HUES6 (cell line): ENCODE data around the gene SMOC1.

ENCODE experiments used
- H3K27ac ChIP-seq: 2 replicates; pipeline ENCODE4 v1.7.0; 2013; ENCODE audit warnings: low read depth, mild to moderate bottlenecking, low read length, inconsistent platforms
- H3K27me3 ChIP-seq: 2 replicates; pipeline ENCODE4 v1.6.1; 2013; ENCODE audit warnings: low read length; ENCODE audit not compliant: control insufficient read depth, insufficient read depth
- H3K36me3 ChIP-seq: 2 replicates; pipeline ENCODE4 v1.6.1; 2013; ENCODE audit warnings: low read length; ENCODE audit not compliant: control insufficient read depth, insufficient read depth
- H3K4me1 ChIP-seq: 2 replicates; pipeline ENCODE4 v1.6.1; 2013; ENCODE audit warnings: low read length; ENCODE audit not compliant: control insufficient read depth, insufficient read depth
- H3K4me3 ChIP-seq: 2 replicates; pipeline ENCODE4 v1.5.1; 2013; ENCODE audit warnings: low read depth, low read length
- H3K9ac ChIP-seq: one replicate; pipeline ENCODE4 v1.6.1; 2013; ENCODE audit warnings: mild to moderate bottlenecking, low read length
- H3K9me3 ChIP-seq: 2 replicates; pipeline ENCODE4 v1.6.1; 2013; ENCODE audit warnings: low read depth, low read length; ENCODE audit not compliant: control insufficient read depth, insufficient read depth

The SMOC1 gene

DNA sequence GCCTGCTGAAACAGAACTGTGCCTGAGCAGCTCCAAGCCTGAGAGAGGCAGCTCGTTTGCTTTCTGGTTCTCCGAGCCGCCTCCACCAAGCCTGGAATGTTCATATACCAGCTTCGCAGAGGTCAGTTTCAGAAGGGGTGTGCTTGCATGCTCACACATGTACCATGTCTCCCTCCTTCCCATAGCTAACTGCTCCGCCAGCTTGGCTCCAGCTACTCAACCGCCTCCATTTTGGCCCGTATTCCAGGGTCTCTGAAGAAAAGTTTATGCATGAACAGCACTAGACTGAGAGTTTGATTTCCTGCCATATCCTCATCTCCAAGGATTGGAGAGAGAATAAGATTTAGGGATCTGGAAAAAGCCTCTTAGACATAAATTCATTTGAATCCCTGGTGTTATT lies 103.7 kb downstream of the SMOC1 start:
- no peaks in the 10 kb centered on the region for H3K36me3 ChIP-seq
- H3K27ac ChIP-seq, result no peak overlapping the region
- no peak overlapping the region for H3K4me3 ChIP-seq
- H3K4me1 ChIP-seq, result peaks cover 18% of the 10 kb centered on the region
- no peaks in the 10 kb centered on the region for H3K9me3 ChIP-seq
- H3K27me3 ChIP-seq, result no peaks in the 10 kb centered on the region
- no peak overlapping the region for H3K9ac ChIP-seq

DNA sequence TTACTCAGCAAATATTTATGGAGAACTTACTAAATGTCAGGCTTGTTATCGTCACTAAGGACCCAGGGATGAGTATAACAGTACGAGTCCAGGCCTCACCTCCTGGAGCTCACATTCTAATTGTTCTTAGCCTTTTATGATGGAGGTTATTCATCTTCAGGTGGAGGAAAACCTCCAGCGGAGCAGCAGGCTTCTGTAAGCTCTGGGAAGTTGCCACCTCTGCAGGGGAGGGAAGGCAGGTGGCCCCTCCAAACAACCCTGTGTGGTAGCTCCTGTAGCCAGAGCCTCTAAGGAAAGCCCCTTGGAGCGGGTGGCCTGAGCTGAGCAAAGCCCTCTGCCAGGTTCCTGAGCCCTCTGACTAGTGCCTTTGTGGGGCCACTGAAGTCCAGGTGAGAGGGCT lies 104.1 kb downstream of the SMOC1 start:
- no peak overlapping the region for H3K4me3 ChIP-seq
- no peak overlapping the region for H3K9ac ChIP-seq
- H3K4me1 ChIP-seq, result peaks cover 21% of the 10 kb centered on the region
- no peaks in the 10 kb centered on the region for H3K27me3 ChIP-seq
- no peaks in the 10 kb centered on the region for H3K36me3 ChIP-seq
- H3K27ac ChIP-seq, result no peak overlapping the region
- no peaks in the 10 kb centered on the region for H3K9me3 ChIP-seq

DNA sequence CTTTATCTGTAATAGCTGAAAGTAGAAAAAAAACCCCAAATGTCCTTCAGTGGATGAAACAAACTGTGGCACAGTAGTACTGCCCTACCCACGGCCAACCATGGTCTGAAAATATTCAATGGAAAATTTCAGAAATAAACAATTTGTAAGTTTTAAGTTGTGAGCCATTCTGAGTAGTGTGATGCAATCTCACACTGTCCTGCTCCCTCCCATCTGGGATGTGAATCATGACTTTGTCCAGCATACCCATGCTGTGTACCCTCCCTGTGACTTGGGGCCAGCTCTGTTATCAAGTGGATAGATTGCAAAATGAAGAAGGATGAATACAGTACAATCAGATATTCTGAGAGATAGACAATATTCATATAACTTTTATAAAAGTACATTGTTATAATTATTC lies 106.2 kb downstream of the SMOC1 start:
- Histone ChIP-seq H3K4me1 (peaks cover 18% of the 10 kb centered on the region), H3K27ac (no peak overlapping the region), H3K27me3 (no peaks in the 10 kb centered on the region), H3K36me3 (no peaks in the 10 kb centered on the region), H3K4me3 (no peak overlapping the region), H3K9ac (no peak overlapping the region), H3K9me3 (no peaks in the 10 kb centered on the region)

DNA sequence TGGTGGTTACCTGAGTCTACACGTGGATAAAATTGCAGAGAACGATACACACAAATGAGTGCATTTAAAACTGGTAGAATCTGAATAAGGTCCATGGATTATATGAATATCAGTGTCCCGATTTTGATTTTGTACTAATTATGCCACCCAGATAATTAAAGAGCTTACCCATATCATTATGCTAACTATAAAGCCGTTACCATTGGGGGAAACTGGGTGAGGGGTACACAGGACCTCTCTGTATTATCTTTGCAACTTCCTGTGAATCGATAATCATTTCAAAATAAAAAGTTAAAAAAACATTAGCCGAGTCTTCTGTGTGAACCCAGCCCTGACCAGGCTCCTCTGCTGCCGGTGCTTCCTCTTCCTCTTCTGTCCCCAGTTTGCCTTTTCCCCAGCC lies 107.1 kb downstream of the SMOC1 start:
- Histone ChIP-seq H3K9ac (no peak overlapping the region), H3K27ac (no peak overlapping the region), H3K36me3 (no peaks in the 10 kb centered on the region), H3K9me3 (no peaks in the 10 kb centered on the region), H3K27me3 (no peaks in the 10 kb centered on the region), H3K4me3 (no peak overlapping the region), H3K4me1 (peaks cover 14% of the 10 kb centered on the region; the same call in 1 of the 2 replicates)

DNA sequence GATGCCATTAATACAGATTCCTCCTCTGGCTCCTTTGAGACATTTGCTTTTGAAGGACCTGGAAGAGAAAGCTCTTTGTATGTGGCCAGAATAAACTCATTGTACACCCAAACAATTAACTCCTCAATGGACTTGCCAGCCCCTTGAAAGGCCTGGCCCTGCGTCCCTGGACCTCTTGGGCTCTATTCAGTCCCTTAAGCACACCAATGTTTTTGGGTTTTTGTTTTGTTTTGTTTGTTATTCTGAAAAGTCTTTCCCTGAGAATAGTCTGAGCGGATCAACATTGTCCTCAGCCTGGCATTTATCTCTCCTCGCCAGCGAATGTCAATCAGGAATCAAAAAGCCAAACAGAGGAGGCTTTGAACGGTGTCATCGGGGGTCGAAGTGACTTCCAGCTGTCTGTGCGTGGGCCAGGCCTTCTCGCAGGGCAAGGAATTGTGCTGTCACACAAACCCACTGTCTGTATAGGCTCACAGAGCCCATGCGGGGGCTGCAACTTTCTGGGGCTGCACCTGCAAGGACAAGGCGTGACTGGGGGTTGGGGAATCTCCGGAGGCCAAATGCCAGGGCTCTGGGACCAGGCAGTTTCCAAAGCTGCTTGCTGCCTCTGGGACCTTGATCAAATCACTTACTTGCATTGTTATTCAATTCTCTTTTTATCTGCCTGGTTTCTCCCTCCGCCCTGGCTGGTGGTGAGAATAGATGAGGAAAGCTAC lies 108.3 kb downstream of the SMOC1 start:
- H3K4me3 ChIP-seq, result peak overlapping the region; percentile 18; the same call in 1 of the 2 replicates
- no peaks in the 10 kb centered on the region for H3K36me3 ChIP-seq
- H3K4me1 ChIP-seq, result peaks cover 14% of the 10 kb centered on the region; the same call in 1 of the 2 replicates
- no peak overlapping the region for H3K27ac ChIP-seq
- no peaks in the 10 kb centered on the region for H3K27me3 ChIP-seq
- H3K9ac ChIP-seq, result no peak overlapping the region
- H3K9me3 ChIP-seq, result no peaks in the 10 kb centered on the region

DNA sequence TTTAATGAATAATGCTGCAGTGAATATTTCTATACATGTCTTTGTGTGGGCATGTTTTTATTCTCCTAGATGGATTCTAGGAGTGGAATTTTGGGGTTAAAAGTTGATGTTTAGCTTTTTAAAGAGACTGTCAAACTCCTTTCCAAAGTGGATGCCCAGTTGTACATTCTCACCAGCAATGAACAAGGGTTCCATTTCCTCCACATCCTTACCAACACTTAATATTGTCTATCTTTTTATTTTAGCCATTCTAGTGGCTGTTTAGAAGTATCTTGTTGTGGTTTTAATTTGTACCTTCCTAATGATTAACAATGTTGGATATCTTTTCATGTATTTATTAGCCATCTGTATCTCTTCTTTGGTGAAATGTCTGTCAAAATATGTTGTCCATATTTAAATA lies 109.8 kb downstream of the SMOC1 start:
- Histone ChIP-seq H3K4me3 (no peak overlapping the region), H3K36me3 (no peaks in the 10 kb centered on the region), H3K4me1 (peaks cover 14% of the 10 kb centered on the region; the same call in 1 of the 2 replicates), H3K9ac (no peak overlapping the region), H3K27ac (no peak overlapping the region), H3K9me3 (no peaks in the 10 kb centered on the region), H3K27me3 (no peaks in the 10 kb centered on the region; the same call in 1 of the 2 replicates)

DNA sequence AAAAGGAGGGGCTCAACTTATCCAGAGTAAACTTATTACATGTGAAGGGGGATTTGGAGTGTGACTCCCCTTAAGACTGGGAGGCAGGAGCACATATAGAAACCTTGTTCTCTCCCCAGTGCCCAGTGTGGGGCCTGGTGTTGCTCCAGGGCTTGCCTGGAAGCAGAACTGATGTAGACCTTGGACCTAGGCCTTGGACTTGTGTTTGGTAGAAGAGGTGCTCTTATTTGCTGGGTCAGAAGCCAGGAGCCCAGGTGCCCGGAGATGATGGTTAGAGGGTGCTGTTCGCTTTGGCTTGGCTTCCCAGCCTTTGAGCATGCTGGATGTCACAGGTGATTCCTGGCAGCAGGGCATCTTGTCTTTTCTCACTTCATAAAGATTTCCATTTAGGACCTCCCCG lies 110.4 kb downstream of the SMOC1 start:
- no peaks in the 10 kb centered on the region for H3K36me3 ChIP-seq
- H3K27me3 ChIP-seq, result no peaks in the 10 kb centered on the region; the same call in 1 of the 2 replicates
- H3K27ac ChIP-seq, result no peak overlapping the region
- H3K4me1 ChIP-seq, result peaks cover 14% of the 10 kb centered on the region; the same call in 1 of the 2 replicates
- no peak overlapping the region for H3K9ac ChIP-seq
- H3K9me3 ChIP-seq, result no peaks in the 10 kb centered on the region
- no peak overlapping the region for H3K4me3 ChIP-seq

DNA sequence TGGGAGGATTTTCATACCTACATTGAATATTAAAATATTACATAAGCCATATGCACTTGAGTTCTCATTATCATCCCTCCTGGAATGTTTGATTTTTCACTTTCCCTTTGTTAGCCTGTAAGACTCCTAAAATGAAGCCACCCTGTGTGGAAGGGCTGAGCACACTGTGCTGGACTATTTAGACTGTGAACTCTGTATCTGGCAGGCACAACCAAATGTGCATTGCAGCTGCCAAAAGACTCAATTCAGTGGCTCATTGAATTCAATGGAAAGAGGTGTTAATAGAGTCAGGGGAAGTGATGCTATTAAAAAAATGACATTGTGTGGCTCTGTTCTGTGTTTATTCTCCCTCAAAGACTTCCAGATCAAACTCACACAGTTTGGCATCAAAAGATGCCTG lies 111.1 kb downstream of the SMOC1 start:
- Histone ChIP-seq H3K27me3 (no peaks in the 10 kb centered on the region; the same call in 1 of the 2 replicates), H3K9ac (no peak overlapping the region), H3K27ac (no peak overlapping the region), H3K4me1 (peaks cover 14% of the 10 kb centered on the region; the same call in 1 of the 2 replicates), H3K9me3 (no peaks in the 10 kb centered on the region), H3K4me3 (no peak overlapping the region), H3K36me3 (no peaks in the 10 kb centered on the region)

DNA sequence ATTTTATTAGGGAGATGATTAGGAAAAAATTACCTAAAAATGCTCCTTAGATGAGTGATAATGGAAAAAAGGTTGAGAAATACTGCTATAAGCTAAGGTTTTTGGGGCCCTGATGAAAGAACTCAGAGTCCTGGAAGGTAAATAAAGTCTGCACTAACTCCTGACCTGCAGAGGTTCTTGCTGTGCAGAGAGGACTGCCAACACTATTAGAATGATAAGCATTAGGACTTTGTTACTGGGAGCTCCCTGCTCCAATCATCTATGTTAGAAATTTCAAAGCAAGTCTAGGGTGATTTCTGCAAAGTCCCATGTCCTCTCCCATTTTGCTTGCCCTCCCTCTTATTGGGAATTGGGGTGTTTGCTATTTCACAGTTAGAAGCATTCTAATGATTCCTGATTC lies 112.2 kb downstream of the SMOC1 start:
- Histone ChIP-seq H3K27me3 (no peaks in the 10 kb centered on the region; the same call in 1 of the 2 replicates), H3K9me3 (no peaks in the 10 kb centered on the region), H3K27ac (no peak overlapping the region), H3K9ac (no peak overlapping the region), H3K4me3 (no peak overlapping the region), H3K4me1 (peaks cover 14% of the 10 kb centered on the region; the same call in 1 of the 2 replicates), H3K36me3 (no peaks in the 10 kb centered on the region)

DNA sequence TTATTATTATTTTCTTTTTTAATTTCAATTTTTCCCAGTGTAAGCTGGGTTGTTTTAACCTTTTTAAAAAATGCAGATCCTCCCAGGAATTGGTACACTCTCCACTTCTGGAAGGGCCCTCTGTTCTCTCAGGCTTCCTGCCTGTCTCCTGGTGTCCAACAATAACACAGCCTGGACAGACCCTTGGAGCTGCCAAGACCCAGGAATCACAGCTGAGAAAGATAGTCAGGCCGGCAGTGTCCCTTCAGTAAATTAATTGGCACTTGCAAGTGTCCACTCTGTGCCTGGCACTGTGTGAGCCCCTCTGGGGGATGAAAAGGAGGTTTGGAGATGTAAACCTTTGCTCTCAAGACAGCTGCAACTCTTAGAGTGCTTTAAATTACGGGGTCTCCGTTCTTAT lies 113.3 kb downstream of the SMOC1 start:
- no peaks in the 10 kb centered on the region; the same call in 1 of the 2 replicates for H3K27me3 ChIP-seq
- H3K36me3 ChIP-seq, result no peaks in the 10 kb centered on the region
- no peaks in the 10 kb centered on the region for H3K9me3 ChIP-seq
- no peak overlapping the region for H3K4me3 ChIP-seq
- no peak overlapping the region for H3K27ac ChIP-seq
- peaks cover 6% of the 10 kb centered on the region; the same call in 1 of the 2 replicates for H3K4me1 ChIP-seq
- no peak overlapping the region for H3K9ac ChIP-seq

DNA sequence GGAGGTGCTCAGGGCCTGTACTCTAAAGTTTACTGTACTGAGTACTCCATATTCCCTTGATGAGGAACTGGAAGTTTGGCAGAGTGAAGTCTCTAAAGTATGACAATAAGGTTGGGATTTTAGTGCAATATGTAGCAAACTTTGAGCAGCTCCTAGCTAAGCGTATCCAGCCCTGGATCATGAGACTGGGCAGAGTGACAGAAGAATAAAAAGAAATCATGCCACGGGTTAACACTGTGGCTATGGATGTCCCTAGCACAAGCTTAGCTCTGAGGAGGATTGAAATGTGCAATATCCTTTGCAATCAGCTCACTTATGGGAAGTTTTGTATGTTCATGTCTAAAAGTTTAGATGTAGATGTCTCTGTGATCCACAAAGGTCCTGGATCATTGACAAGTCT lies 114.1 kb downstream of the SMOC1 start:
- Histone ChIP-seq H3K9me3 (no peaks in the 10 kb centered on the region), H3K4me1 (no peaks in the 10 kb centered on the region), H3K4me3 (no peak overlapping the region), H3K36me3 (no peaks in the 10 kb centered on the region), H3K9ac (no peak overlapping the region), H3K27ac (no peak overlapping the region), H3K27me3 (no peaks in the 10 kb centered on the region; the same call in 1 of the 2 replicates)
